KBM-7 (cell line): Measurements from ENCODE around the gene PTGES2.

ENCODE experiments used
- DNase-seq: peaks from one replicate; pipeline ENCODE4 v3.0.0-alpha.2; 2015
- in situ Hi-C: fragments of 300-500 bp; cut with MboI; formaldehyde crosslinking; loops from 2 replicates; pipeline ENCODE4 v1.14.3; 2020; ENCODE audit warnings: low sequenced_read_pairs, low pct_unique_long_range_greater_than_20kb, mixed read lengths

The PTGES2 gene

DNA sequence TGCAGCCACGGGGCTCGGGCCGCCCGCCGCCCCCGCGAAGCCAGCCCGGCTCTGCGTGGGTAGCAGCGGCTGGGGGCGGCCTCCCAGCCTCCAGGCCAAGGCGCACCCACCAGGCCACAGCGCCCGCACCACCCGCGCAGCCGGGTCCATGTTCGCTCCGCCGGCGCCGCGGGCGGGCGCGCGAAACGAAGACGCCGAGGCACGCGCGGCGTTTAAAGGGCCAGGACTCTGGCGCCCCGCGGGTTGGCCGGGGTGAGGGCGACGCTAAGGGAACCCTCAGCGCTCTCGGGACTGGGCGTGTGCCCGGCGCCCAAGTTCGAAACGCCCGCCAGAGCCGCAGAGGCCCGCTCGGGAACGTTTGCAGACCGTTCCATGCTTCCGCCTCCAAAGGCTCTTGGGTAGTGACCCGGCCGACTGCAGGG lies at the start of gene PTGES2:
Gene PTGES2 (minus strand): TSS at position 162 of the 422 bp plus-strand sequence. CDS start 12 bp downstream, at position 150.
- peak; percentile 83 for DNase-seq
- in situ Hi-C loops = no loop called here

DNA sequence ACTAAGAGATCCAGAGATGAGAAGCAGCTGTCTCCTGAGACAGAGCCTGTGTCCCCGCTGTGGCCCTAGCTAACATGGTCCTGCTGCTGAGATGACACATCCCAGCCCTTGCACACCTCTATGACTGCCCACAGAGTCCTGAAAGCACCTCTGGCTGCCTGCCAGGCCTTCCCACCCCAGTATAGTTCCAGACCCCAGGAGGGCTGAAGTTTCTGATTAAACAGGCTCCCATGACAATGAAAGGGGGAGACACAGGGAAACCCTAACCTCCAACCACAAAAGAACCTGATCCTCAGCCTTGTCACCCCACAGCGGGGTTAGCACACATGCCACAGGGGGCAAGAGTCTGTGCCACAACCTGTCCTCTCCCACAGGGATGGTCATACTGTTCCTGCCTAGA lies 48.2 kb upstream of the PTGES2 start:
- in situ Hi-C loops = no loop called here

DNA sequence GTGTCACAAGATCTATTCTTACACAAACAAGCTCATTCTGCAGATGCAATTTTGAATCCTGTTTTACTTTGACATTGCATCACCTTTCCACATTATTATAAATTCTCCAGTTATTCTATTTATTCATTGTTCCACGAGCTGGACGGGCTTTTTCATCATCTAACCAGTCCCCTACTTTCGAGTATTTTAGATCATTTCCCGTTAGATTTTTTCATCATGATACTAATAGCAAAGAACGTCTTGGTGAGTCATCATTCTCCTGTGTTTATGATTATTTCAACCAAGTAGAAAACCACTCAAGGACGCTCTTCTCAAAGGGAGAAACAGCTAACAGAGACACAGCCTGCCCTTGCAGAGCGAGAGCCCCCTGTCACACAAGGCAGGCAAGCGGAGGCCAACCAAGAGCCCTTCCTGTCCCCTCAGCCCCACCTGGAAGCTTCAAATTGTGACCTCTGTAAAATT lies 47.6 kb upstream of the PTGES2 start:
- DNase-seq = no peak
- in situ Hi-C loops = no loop called here

More for the DNA sequence above, 48.2 kb upstream of the PTGES2 start:
- DNase-seq = no peak

GRCh38 chr9:128174062-128174461 lies 46.5 kb upstream of the PTGES2 start:
- DNase-seq = no peak
- in situ Hi-C loops = no loop called here

- DNase-seq = no peak
- in situ Hi-C loops = no loop called here
These were observed 42.4 kb upstream of the PTGES2 start for GRCh38 chr9:128169925-128170324.

- no peak for DNase-seq
- in situ Hi-C loops = no loop called here
These were observed 42.0 kb upstream of the PTGES2 start for GRCh38 chr9:128169492-128169891.

GRCh38 chr9:128168731-128169308 lies 41.3 kb upstream of the PTGES2 start:
- in situ Hi-C loops = no loop called here
- no peak for DNase-seq

- in situ Hi-C loops = no loop called here
- DNase-seq = no peak
These were observed 39.7 kb upstream of the PTGES2 start for GRCh38 chr9:128167209-128167608.

- in situ Hi-C loops = no loop called here
- no peak for DNase-seq
These were observed 38.6 kb upstream of the PTGES2 start for GRCh38 chr9:128166169-128166568.

GRCh38 chr9:128164307-128164885 lies 36.9 kb upstream of the PTGES2 start:
- no peak for DNase-seq

DNA sequence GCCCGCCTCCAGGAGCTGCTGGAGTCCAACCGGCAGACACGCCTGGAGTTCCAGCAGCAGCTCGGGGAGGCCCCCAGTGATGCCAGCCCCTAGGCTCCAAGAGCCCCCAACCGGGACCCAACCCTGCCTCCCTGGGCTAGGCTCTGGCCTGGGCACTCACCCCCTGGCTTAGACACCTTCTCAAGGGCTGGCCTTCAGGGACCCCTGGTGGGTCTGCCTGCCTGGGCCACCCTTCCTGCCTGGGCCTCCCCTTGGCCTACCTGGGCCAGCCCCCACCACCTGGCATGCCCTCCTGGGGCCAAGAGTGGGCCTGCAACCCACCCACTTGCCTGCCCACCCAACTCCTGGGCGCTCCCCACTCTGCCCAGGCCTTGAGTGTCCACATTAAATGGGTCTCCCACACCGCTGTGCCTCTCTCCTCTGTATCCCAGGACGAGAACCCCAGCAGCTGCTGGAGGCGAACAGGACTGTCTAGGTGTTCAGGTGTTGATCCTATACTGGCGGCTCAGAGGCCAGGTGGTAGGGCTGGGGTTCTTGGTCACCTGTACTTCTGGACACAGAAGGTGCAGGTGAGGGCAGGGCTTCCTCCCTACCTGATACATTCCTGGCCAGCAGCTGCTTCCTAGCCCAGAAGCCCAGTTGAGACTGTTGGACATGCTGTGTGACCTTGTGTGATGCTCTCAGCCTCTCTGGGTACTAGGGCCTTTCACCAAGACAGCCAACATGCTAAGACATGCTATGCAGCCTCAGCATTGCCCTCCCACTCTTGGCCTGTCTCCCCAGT lies 36.2 kb upstream of the PTGES2 start:
- in situ Hi-C loops = no loop called here

More at GRCh38 chr9:128164307-128164885, 36.9 kb upstream of the PTGES2 start:
- in situ Hi-C loops = no loop called here

GRCh38 chr9:128163027-128163515 lies 35.5 kb upstream of the PTGES2 start:
- no peak for DNase-seq
- in situ Hi-C loops = no loop called here

More for the DNA sequence above, 36.2 kb upstream of the PTGES2 start:
- no peak for DNase-seq

DNA sequence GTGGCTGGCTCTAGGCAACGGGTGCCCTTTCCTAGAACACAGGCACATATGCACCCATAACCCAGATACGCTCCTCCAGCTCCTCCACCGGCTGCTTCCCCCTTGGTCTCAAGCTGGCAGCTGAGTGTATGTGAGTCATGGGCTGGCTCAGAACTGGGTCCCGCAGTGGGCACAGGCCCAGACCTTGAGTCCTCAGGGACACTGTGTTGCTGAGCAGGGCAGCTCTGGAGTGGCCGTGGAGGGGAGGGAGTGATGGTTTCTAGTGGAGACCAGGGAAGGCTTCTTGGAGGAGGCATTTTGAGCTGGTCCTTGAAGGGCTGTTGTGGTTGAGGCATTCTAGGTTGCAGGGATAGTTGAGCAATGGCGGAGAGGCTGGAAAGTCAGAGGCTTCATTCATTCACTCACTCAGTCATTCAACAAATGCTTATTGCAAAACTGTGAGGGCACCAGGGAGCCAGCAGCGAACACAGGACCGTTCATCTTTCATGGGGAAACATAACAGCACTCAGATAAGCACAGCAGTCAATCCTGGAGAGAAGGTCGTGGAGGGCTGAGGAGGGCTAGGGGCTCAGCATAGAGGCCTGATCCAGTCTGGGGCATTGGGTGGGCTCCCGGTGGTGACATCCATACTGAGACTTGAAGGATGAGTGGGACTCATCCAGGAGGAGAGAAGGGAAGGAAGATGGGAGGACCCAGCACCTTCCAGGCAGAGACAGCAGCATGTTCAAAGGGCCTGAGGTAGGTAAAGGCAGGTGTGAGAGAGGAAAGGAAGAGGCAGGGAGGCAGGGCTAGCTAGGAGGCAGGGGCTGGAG lies 34.9 kb upstream of the PTGES2 start:
- in situ Hi-C loops = no loop called here

DNA sequence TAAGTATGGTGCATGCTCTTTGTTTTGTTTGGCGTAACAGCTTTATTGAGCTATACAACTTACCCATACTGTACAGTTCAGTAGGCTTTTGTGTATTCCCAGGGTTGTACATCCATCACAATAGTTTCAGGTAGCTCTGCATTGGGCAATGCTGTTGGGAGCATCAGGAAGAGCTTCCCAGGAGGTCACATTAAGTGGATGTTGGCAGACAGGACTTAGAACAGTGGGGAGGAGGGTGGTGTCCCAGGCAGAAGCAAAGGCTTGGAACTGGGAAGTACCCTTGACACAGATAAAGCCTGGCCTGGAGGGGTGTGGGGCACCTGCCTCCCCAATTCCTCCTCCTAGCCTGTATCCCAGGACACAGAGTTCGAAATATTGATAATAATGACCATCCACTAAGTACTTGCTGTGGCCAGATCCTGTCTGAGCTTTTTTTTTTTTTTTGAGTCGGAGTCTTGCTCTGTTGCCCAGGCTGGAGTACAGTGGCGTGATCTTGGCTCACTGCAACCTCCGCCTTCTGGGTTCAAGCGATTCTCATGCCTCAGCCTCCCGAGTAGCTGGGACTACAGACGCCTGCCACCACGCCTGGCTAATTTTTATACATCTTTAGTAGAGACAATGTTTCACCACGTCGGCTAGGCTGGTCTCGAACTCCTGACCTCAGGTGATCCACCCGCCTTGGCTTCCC lies 33.8 kb upstream of the PTGES2 start:
- DNase-seq = no peak
- in situ Hi-C loops = no loop called here

More for the DNA sequence above, 34.9 kb upstream of the PTGES2 start:
- no peak for DNase-seq

- peak; percentile 37 for DNase-seq
- in situ Hi-C loops = no loop called here
These were observed 33.1 kb upstream of the PTGES2 start for GRCh38 chr9:128160603-128160987.

- in situ Hi-C loops = no loop called here
- peak; percentile 91 for DNase-seq
These were observed 32.5 kb upstream of the PTGES2 start, which contains the start of gene BBLN for GRCh38 chr9:128159784-128160602. Gene BBLN, plus strand, starts transcription at chr9:128160265. Its CDS starts 143 bp downstream, at chr9:128160408.

- in situ Hi-C loops = no loop called here
- peak; percentile 94 for DNase-seq
These were observed 31.9 kb upstream of the PTGES2 start for GRCh38 chr9:128159522-128159783.
